Measurements from ENCODE around the gene TBC1D14. TPM values are rescaled to one million over a fixed set of nuclear protein-coding genes. Genes with fewer than 3 reads are reported as not detected.
"Not testable (repeated sequence)": the region's sequence is repeated elsewhere in the genome, so short reads cannot be mapped to it uniquely, and the experiment has no call there.

TBC1D14 gene
- total and polyA plus RNA-seq, 3 donors from 2014 or later = 78.0 to 98.8 (median 87.6) TPM

DNA sequence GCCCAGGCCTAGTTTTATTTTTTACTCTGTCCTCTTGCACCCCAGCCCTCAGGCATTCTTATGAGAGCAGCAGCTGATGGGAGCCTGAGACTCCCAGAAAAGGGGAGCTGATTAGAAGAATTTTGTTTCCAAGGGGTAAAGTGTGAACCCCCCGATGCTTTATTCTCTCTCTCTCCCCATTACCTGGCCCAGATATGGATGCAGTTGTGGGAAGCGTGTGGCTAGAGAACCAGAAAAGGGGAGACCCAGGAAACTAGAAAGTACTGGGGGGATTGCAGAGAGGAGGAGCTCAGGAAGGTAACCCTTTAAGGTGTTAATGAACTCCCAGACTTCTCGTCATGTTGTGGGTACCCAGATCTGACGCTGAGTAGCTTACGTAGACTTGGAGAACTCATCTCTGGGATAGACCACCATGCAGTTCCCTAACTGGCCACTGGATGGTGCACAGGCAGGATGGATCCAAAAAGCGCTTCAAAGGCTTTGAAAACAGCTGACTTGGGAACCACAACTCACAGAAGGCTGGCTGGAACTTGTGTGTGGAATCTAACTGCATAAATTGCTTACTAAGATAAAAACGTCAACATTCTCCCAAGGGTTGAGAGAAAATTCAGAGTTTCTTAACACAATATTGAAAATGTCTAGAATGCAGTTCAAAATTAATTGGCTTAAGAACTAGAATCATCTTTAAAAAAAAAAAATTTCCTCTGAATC lies 64.7 kb downstream of the TBC1D14 start:
- H3K27ac ChIP-seq = no peak overlapping the region
- DNase-seq = peak; percentile 90
- 34 to 37% methylated on average over 7 of the region's 7 CpGs for WGBS, 2 donors
- intact Hi-C loops (cut with DNase I; ENCODE audit: low total_unique reads) = no loop called here
- no peaks in the 10 kb centered on the region for H3K4me1 ChIP-seq
- no peaks in the 10 kb centered on the region for H3K27me3 ChIP-seq
- TF ChIP-seq, protein P1, sequence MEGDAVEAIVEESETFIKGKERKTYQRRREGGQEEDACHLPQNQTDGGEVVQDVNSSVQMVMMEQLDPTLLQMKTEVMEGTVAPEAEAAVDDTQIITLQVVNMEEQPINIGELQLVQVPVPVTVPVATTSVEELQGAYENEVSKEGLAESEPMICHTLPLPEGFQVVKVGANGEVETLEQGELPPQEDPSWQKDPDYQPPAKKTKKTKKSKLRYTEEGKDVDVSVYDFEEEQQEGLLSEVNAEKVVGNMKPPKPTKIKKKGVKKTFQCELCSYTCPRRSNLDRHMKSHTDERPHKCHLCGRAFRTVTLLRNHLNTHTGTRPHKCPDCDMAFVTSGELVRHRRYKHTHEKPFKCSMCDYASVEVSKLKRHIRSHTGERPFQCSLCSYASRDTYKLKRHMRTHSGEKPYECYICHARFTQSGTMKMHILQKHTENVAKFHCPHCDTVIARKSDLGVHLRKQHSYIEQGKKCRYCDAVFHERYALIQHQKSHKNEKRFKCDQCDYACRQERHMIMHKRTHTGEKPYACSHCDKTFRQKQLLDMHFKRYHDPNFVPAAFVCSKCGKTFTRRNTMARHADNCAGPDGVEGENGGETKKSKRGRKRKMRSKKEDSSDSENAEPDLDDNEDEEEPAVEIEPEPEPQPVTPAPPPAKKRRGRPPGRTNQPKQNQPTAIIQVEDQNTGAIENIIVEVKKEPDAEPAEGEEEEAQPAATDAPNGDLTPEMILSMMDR (IDR thresholded peaks at IDR 0.05) = peak; percentile 97 to 98 (median 97)
- TF ChIP-seq POLR2A (IDR thresholded peaks at IDR 0.05) = no peak
- H3K9me3 ChIP-seq = no peaks in the 10 kb centered on the region
- H3K36me3 ChIP-seq (ENCODE audit: low read depth, missing control alignments) = no peaks in the 10 kb centered on the region
- no peak overlapping the region for H3K4me3 ChIP-seq

GRCh38 chr4:6977846-6978245 lies 68.2 kb downstream of the TBC1D14 start:
- H3K27me3 ChIP-seq; H3K9me3 ChIP-seq; DNase-seq; H3K4me3 ChIP-seq; H3K4me1 ChIP-seq; intact Hi-C loops (cut with DNase I; ENCODE audit: low total_unique reads); H3K27ac ChIP-seq; H3K36me3 ChIP-seq (ENCODE audit: low read depth, missing control alignments): not testable (repeated sequence)
- 92% methylated on average over 10 of the region's 33 CpGs; no CpG with 5 or more reads in 1 of the 2 donors for WGBS, 2 donors

- no peaks in the 10 kb centered on the region for H3K27me3 ChIP-seq
- H3K4me1 ChIP-seq = peaks cover 27% of the 10 kb centered on the region
- peak overlapping the region in 1 of 2 donors; percentile 95 for H3K27ac ChIP-seq
- 72 to 82% methylated on average over 4 of the region's 4 CpGs for whole genome bisulfite sequencing, 2 donors
- intact Hi-C loops (cut with DNase I; ENCODE audit: low total_unique reads) = no loop called here
- TF ChIP-seq, protein P1 (IDR thresholded peaks at IDR 0.05) = no peak
- TF ChIP-seq POLR2A (IDR thresholded peaks at IDR 0.05) = no peak
- no peak overlapping the region for H3K4me3 ChIP-seq
- no peaks in the 10 kb centered on the region for H3K36me3 ChIP-seq (ENCODE audit: low read depth, missing control alignments)
- DNase-seq = no peak
- H3K9me3 ChIP-seq = no peaks in the 10 kb centered on the region
Observed at GRCh38 chr4:6983544-6984142, 74.0 kb downstream of the TBC1D14 start.

- TF ChIP-seq, protein P1 (IDR thresholded peaks at IDR 0.05) = no peak
- no peak for TF ChIP-seq POLR2A (IDR thresholded peaks at IDR 0.05)
- intact Hi-C loops (cut with DNase I; ENCODE audit: low total_unique reads) = loop anchor here (5.0 kb wide), 1 partner anchor 78 kb away; the partner anchor contains the start of gene TBC1D14
- H3K27ac ChIP-seq = peak overlapping the region in 1 of 2 donors; percentile 95
Observed at GRCh38 chr4:6984612-6985425, 75.2 kb downstream of the TBC1D14 start.

More at GRCh38 chr4:6984612-6985425, 75.2 kb downstream of the TBC1D14 start:
- Histone ChIP-seq H3K9me3 (no peaks in the 10 kb centered on the region), H3K4me3 (no peak overlapping the region), H3K4me1 (peaks cover 27% of the 10 kb centered on the region), H3K36me3 (ENCODE audit: low read depth, missing control alignments) (no peaks in the 10 kb centered on the region), H3K27me3 (no peaks in the 10 kb centered on the region)
- 40 to 51% methylated on average over 13 of the region's 13 CpGs for WGBS, 2 donors
- DNase-seq = peak; percentile 65

Measured in testis (tissue), 3 donors.